ENCODE results near the gene SCTR. TPM values are rescaled to one million over a fixed set of nuclear protein-coding genes. Genes with fewer than 3 reads are reported as not detected.
A peak's percentile ranks its signal among the peaks of the same experiment; 100 is the strongest.

The SCTR gene
- total and polyA plus RNA-seq, 2 of the 13 experiments (the other 11 are each of a cell fraction or from before 2014, with no cell fraction given) = not detected

- TF ChIP-seq ZFP91 (CRISPR knock-in tag; IDR thresholded peaks at IDR 0.05; ENCODE audit: borderline replicate concordance) (0 out of 2 replicates have a peak, but pooled peaks have one; percentile 48), ZNF687 (CRISPR knock-in tag; IDR thresholded peaks at IDR 0.05) (no peak), EP300 (IDR thresholded peaks at IDR 0.05; ENCODE audit: low read depth in 2 of 2, low read length in 2 of 2) (peak in 1 of 2 experiments; percentile 66; a peak in 2 of 4 replicates), EP300 (CRISPR knock-in tag; IDR thresholded peaks at IDR 0.05; ENCODE audit: borderline replicate concordance) (no peak), SRF (IDR thresholded peaks at IDR 0.05; ENCODE audit: low read depth, low read length) (no peak), NR2C2 (CRISPR knock-in tag; IDR thresholded peaks at IDR 0.05; ENCODE audit: borderline replicate concordance) (peak; percentile 64), HOXA5 (CRISPR knock-in tag; IDR thresholded peaks at IDR 0.05) (0 out of 2 replicates have a peak, but pooled peaks have one; percentile 29), THRA (CRISPR knock-in tag; IDR thresholded peaks at IDR 0.05; ENCODE audit: borderline replicate concordance) (peak; percentile 94; the same call in 1 of the 2 replicates), AHR (CRISPR knock-in tag; IDR thresholded peaks at IDR 0.05) (no peak), ZSCAN21 (CRISPR knock-in tag; IDR thresholded peaks at IDR 0.05; ENCODE audit: borderline replicate concordance) (peak; percentile 57; the same call in 1 of the 2 replicates), ZNF256 (CRISPR knock-in tag; conservative IDR thresholded peaks at IDR 0.05) (no peak), FOXO4 (CRISPR knock-in tag; conservative IDR thresholded peaks at IDR 0.05) (no peak), RARA (CRISPR knock-in tag; IDR thresholded peaks at IDR 0.05) (peak; percentile 84), PAXIP1 (CRISPR knock-in tag; conservative IDR thresholded peaks at IDR 0.05) (0 out of 2 replicates have a peak, but pooled peaks have one; percentile 40)
Measured at GRCh38 chr2:119428488-119429224, 95.6 kb downstream of the SCTR start (continued).
